WTC11 (cell line): Measurements from ENCODE around the gene ABCA3. TPM values are rescaled to one million over a fixed set of nuclear protein-coding genes. Genes with fewer than 3 reads are reported as not detected.
"Not testable (repeated sequence)": the region's sequence is repeated elsewhere in the genome, so short reads cannot be mapped to it uniquely, and the experiment has no call there.

ENCODE experiments used
- ATAC-seq: fragments of 200-7000 bp; cut with Tn5 transposase; 2 replicates; pipeline ENCODE4 v1.10.0; 2021; ENCODE audit warnings: mild to moderate bottlenecking, moderate library complexity
- CTCF ChIA-PET: fragments of 300-600 bp; sonication (Branson Sonifier 250); formaldehyde crosslinking; loops from one replicate; lab custom pipeline; 2021; ENCODE audit warnings: antibody characterized with exemption; lab: Charles Lee
- POLR2A ChIA-PET: fragments of 350-600 bp; sonication (Branson Sonifier 250); formaldehyde crosslinking; loops from one replicate; lab custom pipeline; 2021; ENCODE audit warnings: antibody characterized with exemption; lab: Charles Lee
- DNase-seq: peaks from one replicate; pipeline ENCODE4 v3.0.0; 2021; ENCODE audit warnings: low spot score
- H3K27ac Mint-ChIP-seq: 2 replicates; pipeline ENCODE4 v1.8.0; 2021; ENCODE audit warnings: mixed read lengths
- H3K27me3 Mint-ChIP-seq: 2 replicates; pipeline ENCODE4 v1.8.0; 2021; ENCODE audit warnings: low read depth, mild to moderate bottlenecking, moderate library complexity, mixed read lengths
- H3K36me3 Mint-ChIP-seq: 2 replicates; pipeline ENCODE4 v1.8.0; 2021; ENCODE audit warnings: mixed read lengths
- H3K4me1 Mint-ChIP-seq: 2 replicates; pipeline ENCODE4 v1.8.0; 2022; ENCODE audit warnings: mixed read lengths
- H3K4me3 Mint-ChIP-seq: 2 replicates; pipeline ENCODE4 v1.8.0; 2021; ENCODE audit warnings: mild to moderate bottlenecking, moderate library complexity, mixed read lengths
- H3K9me3 Mint-ChIP-seq: 2 replicates; pipeline ENCODE4 v1.8.0; 2021; ENCODE audit warnings: mixed read lengths
- CREB1 ChIP-seq: sonication (generic); formaldehyde crosslinking; IDR thresholded peaks from 2 replicates; pipeline ENCODE4 v1.8.0; 2023; ENCODE audit warnings: mild to moderate bottlenecking, missing genetic modification reagents
- ELF4 ChIP-seq: sonication (generic); formaldehyde crosslinking; IDR thresholded peaks from 2 replicates; pipeline ENCODE4 v1.8.1; 2022; ENCODE audit warnings: low read depth, mild to moderate bottlenecking, moderate library complexity, missing genetic modification reagents
- ETV6 ChIP-seq: sonication (generic); formaldehyde crosslinking; IDR thresholded peaks from 2 replicates; pipeline ENCODE4 v1.8.1; 2022; ENCODE audit warnings: mild to moderate bottlenecking, missing genetic modification reagents
- FOXP1 ChIP-seq: sonication (generic); formaldehyde crosslinking; IDR thresholded peaks from 2 replicates; pipeline ENCODE4 v1.8.0; 2022; ENCODE audit warnings: missing genetic modification reagents, mild to moderate bottlenecking, moderate library complexity, borderline replicate concordance
- GTF2I ChIP-seq: fragments of 250-450 bp; sonication (Bioruptor Pico); conservative IDR thresholded peaks from 2 replicates; pipeline ENCODE4 v1.4.0; 2021; ENCODE audit warnings: mild to moderate bottlenecking
- JUN ChIP-seq: sonication (generic); formaldehyde crosslinking; IDR thresholded peaks from 2 replicates; pipeline ENCODE4 v1.8.0; 2023; ENCODE audit warnings: mild to moderate bottlenecking, missing genetic modification reagents
- NFATC4 ChIP-seq: fragments of 250-450 bp; sonication (Bioruptor Pico); IDR thresholded peaks from 2 replicates; pipeline ENCODE4 v1.9.0; 2021; ENCODE audit warnings: mild to moderate bottlenecking
- NFE2L1 ChIP-seq: sonication (generic); formaldehyde crosslinking; IDR thresholded peaks from 2 replicates; pipeline ENCODE4 v1.8.1; 2023; ENCODE audit warnings: missing genetic modification reagents
- NFYB ChIP-seq: sonication (generic); formaldehyde crosslinking; conservative IDR thresholded peaks from 2 replicates; pipeline ENCODE4 v1.8.0; 2022; ENCODE audit warnings: low read depth, missing genetic modification reagents
- PRRX2 ChIP-seq: fragments of 250-450 bp; sonication (Bioruptor Pico); IDR thresholded peaks from 2 replicates; pipeline ENCODE4 v1.8.0; 2021; ENCODE audit warnings: mild to moderate bottlenecking
- RELA ChIP-seq: sonication (generic); formaldehyde crosslinking; IDR thresholded peaks from 2 replicates; pipeline ENCODE4 v1.8.1; 2022; ENCODE audit warnings: missing genetic modification reagents, mild to moderate bottlenecking, borderline replicate concordance
- TCF7 ChIP-seq: sonication (generic); formaldehyde crosslinking; IDR thresholded peaks from 2 replicates; pipeline ENCODE4 v1.8.0; 2022; ENCODE audit warnings: mild to moderate bottlenecking, low read depth, missing genetic modification reagents, moderate library complexity
- ZNF396 ChIP-seq: fragments of 250-450 bp; sonication (Bioruptor Pico); IDR thresholded peaks from 2 replicates; pipeline ENCODE4 v1.8.0; 2021; ENCODE audit warnings: mild to moderate bottlenecking, moderate library complexity, borderline replicate concordance
- total RNA-seq: library from RNA; stranded (reverse); gene quantifications from 3 replicates; pipeline ENCODE4 v1.2.3, GENCODE V29; 2021
- TF ChIP-seq, protein P1 (sequence below): sonication (generic); formaldehyde crosslinking; IDR thresholded peaks from 2 replicates; pipeline ENCODE4 v1.8.0; 2022; ENCODE audit warnings: mild to moderate bottlenecking, missing genetic modification reagents
- TF ChIP-seq, protein P2 (sequence below): fragments of 250-450 bp; sonication (Bioruptor Pico); IDR thresholded peaks from 2 replicates; pipeline ENCODE4 v1.9.0; 2021; ENCODE audit warnings: mild to moderate bottlenecking
- TF ChIP-seq, protein P3 (sequence below): fragments of 250-450 bp; sonication (Bioruptor Pico); IDR thresholded peaks from 2 replicates; pipeline ENCODE4 v1.9.0; 2021; ENCODE audit warnings: mild to moderate bottlenecking, borderline replicate concordance
- TF ChIP-seq, protein P4 (sequence below): sonication (generic); formaldehyde crosslinking; IDR thresholded peaks from 2 replicates; pipeline ENCODE4 v1.8.1; 2023; ENCODE audit warnings: mild to moderate bottlenecking, missing genetic modification reagents, moderate library complexity
- TF ChIP-seq, protein P5 (sequence below): sonication (generic); formaldehyde crosslinking; IDR thresholded peaks from 2 replicates; pipeline ENCODE4 v1.8.1; 2023; ENCODE audit warnings: mild to moderate bottlenecking, missing genetic modification reagents, moderate library complexity
- TF ChIP-seq, protein P6 (sequence below): fragments of 250-450 bp; sonication (Bioruptor Pico); IDR thresholded peaks from 2 replicates; pipeline ENCODE4 v1.8.0; 2021; ENCODE audit warnings: mild to moderate bottlenecking
- TF ChIP-seq, protein P7 (sequence below): fragments of 250-450 bp; sonication (Bioruptor Pico); IDR thresholded peaks from 2 replicates; pipeline ENCODE4 v1.9.0; 2021; ENCODE audit warnings: moderate library complexity, mild to moderate bottlenecking, inconsistent platforms, borderline replicate concordance

The ABCA3 gene
- total RNA-seq, 1 experiment from 2014 or later, result 12.1 TPM

DNA sequence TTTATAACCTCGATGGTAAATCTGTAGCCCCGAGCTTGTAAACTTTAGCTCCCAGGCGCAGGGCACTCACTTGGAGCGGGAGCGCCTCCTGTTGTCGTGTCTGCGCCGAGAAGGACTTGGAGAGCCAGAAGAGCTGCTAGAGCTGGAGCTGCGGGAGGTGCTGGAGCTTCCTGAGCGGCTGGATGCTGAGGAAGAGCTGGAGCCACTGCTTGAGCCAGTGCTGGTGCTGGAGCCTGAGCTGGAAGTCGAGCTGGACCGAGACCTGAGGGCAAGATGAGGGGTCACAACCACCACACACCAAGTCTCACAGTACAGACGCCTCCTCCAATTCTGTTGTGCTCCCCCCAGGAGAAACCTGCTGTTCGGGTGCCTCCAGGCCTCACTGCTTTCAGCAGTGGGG lies 77.5 kb downstream of the ABCA3 start:
- H3K27ac Mint-ChIP-seq, H3K4me3 Mint-ChIP-seq, ATAC-seq, H3K9me3 Mint-ChIP-seq, DNase-seq, H3K27me3 Mint-ChIP-seq: not testable (repeated sequence)
- Mint-ChIP-seq H3K4me1 (peaks cover 24% of the 10 kb centered on the region), H3K36me3 (peaks cover 83% of the 10 kb centered on the region)
- CTCF ChIA-PET, result interaction anchor here (1.1 to 1.8 kb wide), 3 partner anchors 11 to 238 kb away, joined by 3 to 12 read pairs (median 3); partner anchors contain the start of gene ECI1
- POLR2A ChIA-PET, result interaction anchor here (0.6 to 2.4 kb wide), 4 partner anchors 9 to 37 kb away, joined by 4 to 12 read pairs (median 4); partner anchors contain the start of genes DNASE1L2 and ECI1

DNA sequence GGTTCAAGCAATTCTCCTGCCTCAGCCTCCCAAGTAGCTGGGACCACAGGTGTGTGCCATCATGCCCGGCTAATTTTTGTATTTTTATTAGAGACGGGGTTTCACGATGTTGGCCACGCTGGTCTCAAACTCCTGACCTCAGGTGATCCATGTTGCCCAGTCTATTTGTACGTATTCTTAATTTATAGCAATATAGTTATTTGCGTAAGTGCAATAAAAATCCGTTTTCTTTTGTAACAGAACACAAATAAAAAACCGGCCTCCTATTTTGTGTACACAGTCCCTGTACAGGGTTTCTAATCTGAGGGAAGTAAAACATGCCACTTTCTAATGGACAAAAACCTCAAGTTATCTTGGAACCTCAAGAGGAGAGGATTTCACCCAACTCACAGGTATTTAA lies 80.3 kb downstream of the ABCA3 start:
- Mint-ChIP-seq H3K27ac (no peak overlapping the region), H3K4me3 (no peak overlapping the region), H3K27me3 (no peaks in the 10 kb centered on the region), H3K4me1 (peaks cover 8% of the 10 kb centered on the region), H3K9me3 (no peaks in the 10 kb centered on the region), H3K36me3 (peaks cover 97% of the 10 kb centered on the region)
- DNase-seq (no peak), ATAC-seq (no peak)
- CTCF ChIA-PET, result interaction anchor here (1.0 kb wide), 1 partner anchor 241 kb away, joined by 3 read pairs; no protein-coding TSS in a partner anchor
- POLR2A ChIA-PET, result interaction anchor here (0.6 to 0.7 kb wide), 3 partner anchors 24 to 199 kb away, joined by 5 to 7 read pairs (median 6); partner anchors contain the start of gene TEDC2
- TF ChIP-seq NFE2L1 (CRISPR knock-in tag) (no peak), JUN (CRISPR knock-in tag) (no peak), GTF2I (CRISPR knock-in tag) (no peak), PRRX2 (CRISPR knock-in tag) (no peak), NFYB (CRISPR knock-in tag) (no peak), ELF4 (CRISPR knock-in tag) (no peak), RELA (no peak), NFATC4 (no peak), TCF7 (no peak), ZNF396 (CRISPR knock-in tag) (no peak), FOXP1 (CRISPR knock-in tag) (no peak), ETV6 (no peak), CREB1 (no peak)
- TF ChIP-seq, protein P1, sequence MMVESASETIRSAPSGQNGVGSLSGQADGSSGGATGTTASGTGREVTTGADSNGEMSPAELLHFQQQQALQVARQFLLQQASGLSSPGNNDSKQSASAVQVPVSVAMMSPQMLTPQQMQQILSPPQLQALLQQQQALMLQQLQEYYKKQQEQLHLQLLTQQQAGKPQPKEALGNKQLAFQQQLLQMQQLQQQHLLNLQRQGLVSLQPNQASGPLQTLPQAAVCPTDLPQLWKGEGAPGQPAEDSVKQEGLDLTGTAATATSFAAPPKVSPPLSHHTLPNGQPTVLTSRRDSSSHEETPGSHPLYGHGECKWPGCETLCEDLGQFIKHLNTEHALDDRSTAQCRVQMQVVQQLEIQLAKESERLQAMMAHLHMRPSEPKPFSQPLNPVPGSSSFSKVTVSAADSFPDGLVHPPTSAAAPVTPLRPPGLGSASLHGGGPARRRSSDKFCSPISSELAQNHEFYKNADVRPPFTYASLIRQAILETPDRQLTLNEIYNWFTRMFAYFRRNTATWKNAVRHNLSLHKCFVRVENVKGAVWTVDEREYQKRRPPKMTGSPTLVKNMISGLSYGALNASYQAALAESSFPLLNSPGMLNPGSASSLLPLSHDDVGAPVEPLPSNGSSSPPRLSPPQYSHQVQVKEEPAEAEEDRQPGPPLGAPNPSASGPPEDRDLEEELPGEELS (CRISPR knock-in tag), result no peak
- TF ChIP-seq, protein P2, sequence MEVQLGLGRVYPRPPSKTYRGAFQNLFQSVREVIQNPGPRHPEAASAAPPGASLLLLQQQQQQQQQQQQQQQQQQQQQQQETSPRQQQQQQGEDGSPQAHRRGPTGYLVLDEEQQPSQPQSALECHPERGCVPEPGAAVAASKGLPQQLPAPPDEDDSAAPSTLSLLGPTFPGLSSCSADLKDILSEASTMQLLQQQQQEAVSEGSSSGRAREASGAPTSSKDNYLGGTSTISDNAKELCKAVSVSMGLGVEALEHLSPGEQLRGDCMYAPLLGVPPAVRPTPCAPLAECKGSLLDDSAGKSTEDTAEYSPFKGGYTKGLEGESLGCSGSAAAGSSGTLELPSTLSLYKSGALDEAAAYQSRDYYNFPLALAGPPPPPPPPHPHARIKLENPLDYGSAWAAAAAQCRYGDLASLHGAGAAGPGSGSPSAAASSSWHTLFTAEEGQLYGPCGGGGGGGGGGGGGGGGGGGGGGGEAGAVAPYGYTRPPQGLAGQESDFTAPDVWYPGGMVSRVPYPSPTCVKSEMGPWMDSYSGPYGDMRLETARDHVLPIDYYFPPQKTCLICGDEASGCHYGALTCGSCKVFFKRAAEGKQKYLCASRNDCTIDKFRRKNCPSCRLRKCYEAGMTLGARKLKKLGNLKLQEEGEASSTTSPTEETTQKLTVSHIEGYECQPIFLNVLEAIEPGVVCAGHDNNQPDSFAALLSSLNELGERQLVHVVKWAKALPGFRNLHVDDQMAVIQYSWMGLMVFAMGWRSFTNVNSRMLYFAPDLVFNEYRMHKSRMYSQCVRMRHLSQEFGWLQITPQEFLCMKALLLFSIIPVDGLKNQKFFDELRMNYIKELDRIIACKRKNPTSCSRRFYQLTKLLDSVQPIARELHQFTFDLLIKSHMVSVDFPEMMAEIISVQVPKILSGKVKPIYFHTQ (CRISPR knock-in tag), result no peak
- TF ChIP-seq, protein P3, sequence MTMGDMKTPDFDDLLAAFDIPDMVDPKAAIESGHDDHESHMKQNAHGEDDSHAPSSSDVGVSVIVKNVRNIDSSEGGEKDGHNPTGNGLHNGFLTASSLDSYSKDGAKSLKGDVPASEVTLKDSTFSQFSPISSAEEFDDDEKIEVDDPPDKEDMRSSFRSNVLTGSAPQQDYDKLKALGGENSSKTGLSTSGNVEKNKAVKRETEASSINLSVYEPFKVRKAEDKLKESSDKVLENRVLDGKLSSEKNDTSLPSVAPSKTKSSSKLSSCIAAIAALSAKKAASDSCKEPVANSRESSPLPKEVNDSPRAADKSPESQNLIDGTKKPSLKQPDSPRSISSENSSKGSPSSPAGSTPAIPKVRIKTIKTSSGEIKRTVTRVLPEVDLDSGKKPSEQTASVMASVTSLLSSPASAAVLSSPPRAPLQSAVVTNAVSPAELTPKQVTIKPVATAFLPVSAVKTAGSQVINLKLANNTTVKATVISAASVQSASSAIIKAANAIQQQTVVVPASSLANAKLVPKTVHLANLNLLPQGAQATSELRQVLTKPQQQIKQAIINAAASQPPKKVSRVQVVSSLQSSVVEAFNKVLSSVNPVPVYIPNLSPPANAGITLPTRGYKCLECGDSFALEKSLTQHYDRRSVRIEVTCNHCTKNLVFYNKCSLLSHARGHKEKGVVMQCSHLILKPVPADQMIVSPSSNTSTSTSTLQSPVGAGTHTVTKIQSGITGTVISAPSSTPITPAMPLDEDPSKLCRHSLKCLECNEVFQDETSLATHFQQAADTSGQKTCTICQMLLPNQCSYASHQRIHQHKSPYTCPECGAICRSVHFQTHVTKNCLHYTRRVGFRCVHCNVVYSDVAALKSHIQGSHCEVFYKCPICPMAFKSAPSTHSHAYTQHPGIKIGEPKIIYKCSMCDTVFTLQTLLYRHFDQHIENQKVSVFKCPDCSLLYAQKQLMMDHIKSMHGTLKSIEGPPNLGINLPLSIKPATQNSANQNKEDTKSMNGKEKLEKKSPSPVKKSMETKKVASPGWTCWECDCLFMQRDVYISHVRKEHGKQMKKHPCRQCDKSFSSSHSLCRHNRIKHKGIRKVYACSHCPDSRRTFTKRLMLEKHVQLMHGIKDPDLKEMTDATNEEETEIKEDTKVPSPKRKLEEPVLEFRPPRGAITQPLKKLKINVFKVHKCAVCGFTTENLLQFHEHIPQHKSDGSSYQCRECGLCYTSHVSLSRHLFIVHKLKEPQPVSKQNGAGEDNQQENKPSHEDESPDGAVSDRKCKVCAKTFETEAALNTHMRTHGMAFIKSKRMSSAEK, result no peak
- TF ChIP-seq, protein P4, sequence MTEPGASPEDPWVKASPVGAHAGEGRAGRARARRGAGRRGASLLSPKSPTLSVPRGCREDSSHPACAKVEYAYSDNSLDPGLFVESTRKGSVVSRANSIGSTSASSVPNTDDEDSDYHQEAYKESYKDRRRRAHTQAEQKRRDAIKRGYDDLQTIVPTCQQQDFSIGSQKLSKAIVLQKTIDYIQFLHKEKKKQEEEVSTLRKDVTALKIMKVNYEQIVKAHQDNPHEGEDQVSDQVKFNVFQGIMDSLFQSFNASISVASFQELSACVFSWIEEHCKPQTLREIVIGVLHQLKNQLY, result no peak
- TF ChIP-seq, protein P5, sequence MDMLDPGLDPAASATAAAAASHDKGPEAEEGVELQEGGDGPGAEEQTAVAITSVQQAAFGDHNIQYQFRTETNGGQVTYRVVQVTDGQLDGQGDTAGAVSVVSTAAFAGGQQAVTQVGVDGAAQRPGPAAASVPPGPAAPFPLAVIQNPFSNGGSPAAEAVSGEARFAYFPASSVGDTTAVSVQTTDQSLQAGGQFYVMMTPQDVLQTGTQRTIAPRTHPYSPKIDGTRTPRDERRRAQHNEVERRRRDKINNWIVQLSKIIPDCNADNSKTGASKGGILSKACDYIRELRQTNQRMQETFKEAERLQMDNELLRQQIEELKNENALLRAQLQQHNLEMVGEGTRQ (CRISPR knock-in tag), result no peak
- TF ChIP-seq, protein P6, sequence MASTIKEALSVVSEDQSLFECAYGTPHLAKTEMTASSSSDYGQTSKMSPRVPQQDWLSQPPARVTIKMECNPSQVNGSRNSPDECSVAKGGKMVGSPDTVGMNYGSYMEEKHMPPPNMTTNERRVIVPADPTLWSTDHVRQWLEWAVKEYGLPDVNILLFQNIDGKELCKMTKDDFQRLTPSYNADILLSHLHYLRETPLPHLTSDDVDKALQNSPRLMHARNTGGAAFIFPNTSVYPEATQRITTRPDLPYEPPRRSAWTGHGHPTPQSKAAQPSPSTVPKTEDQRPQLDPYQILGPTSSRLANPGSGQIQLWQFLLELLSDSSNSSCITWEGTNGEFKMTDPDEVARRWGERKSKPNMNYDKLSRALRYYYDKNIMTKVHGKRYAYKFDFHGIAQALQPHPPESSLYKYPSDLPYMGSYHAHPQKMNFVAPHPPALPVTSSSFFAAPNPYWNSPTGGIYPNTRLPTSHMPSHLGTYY, result no peak
- TF ChIP-seq, protein P7, sequence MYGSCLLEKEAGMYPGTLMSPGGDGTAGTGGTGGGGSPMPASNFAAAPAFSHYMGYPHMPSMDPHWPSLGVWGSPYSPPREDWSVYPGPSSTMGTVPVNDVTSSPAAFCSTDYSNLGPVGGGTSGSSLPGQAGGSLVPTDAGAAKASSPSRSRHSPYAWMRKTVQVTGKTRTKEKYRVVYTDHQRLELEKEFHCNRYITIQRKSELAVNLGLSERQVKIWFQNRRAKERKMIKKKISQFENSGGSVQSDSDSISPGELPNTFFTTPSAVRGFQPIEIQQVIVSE (CRISPR knock-in tag), result no peak

DNA sequence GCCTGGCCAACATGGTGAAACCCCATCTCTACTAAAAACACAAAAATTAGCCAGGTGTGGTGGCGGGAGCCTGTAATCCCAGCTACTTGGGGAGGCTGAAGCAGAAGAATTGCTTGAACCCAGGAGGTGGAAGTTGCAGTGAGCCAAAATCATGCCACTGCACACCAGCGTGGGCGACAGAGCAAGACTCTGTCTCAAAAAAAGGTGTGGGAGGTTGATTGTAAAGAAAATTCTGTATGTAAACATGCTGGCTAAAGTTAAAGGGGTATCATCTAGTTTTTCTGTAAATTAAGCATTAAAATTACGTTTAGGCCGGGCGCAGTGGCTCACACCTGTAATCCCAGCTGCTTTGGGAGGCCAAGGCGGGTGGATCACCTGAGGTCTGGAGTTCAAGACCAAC lies 82.0 kb downstream of the ABCA3 start:
- peaks cover 93% of the 10 kb centered on the region for H3K36me3 Mint-ChIP-seq
- H3K27ac Mint-ChIP-seq, H3K4me1 Mint-ChIP-seq, DNase-seq, H3K27me3 Mint-ChIP-seq, H3K4me3 Mint-ChIP-seq, CTCF ChIA-PET, H3K9me3 Mint-ChIP-seq, ATAC-seq: not testable (repeated sequence)
- POLR2A ChIA-PET, result interaction anchor here (1.5 kb wide), 1 partner anchor 21 kb away, joined by 3 read pairs; no protein-coding TSS in a partner anchor
